ENCODE data around the gene DGKI. TPM values are rescaled to one million over a fixed set of nuclear protein-coding genes. Genes with fewer than 3 reads are reported as not detected.

The DGKI gene
- total and polyA plus RNA-seq, 2 experiments from 2014 or later, result 0.16 to 1.0 TPM

DNA sequence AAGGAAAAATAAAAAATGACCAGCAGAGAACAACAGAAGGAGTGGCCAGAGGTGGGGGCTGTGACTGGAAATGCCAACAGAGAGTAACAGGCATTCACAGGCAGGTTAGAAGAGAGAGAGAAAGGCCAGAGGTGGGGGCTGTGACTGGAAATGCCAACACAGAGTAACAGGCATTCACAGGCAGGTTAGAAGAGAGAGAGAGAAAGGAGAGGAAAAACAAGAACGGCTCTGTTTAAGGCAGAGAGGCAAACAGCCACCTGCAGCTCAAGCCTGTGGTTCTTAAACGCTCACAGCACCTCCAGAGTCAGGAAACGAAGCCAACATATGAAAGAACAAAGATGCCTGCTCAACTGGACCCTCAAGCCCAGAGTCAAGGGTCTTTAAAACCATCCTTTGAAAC is 39.5 kb upstream of the DGKI start:
- no peaks in the 10 kb centered on the region for H3K27me3 ChIP-seq (ENCODE audit: insufficient read depth)
- peaks cover 23% of the 10 kb centered on the region for H3K36me3 ChIP-seq (ENCODE audit: insufficient read depth)
- H3K79me2 ChIP-seq (replicated peaks; ENCODE audit: insufficient read depth), result no peaks in the 10 kb centered on the region; the same call in 1 of the 2 replicates
- peaks cover 50% of the 10 kb centered on the region for H3K36me3 Mint-ChIP-seq (ENCODE audit: low read depth)
- H3K4me1 ChIP-seq (ENCODE audit: insufficient read depth), result peaks cover 19% of the 10 kb centered on the region
- 0 out of 2 replicates have a peak, but pooled peaks cover 5% of the 10 kb centered on the region for H4K20me1 ChIP-seq (replicated peaks; ENCODE audit: insufficient read depth)
- H2AFZ ChIP-seq, result no peak overlapping the region
- peaks cover 19% of the 10 kb centered on the region for H3K4me1 Mint-ChIP-seq
- peaks cover 7% of the 10 kb centered on the region; the same call in 2 of the 3 replicates for H3K9me3 Mint-ChIP-seq
- DNase-seq (ENCODE audit: low spot score) (peak; percentile 16), ATAC-seq (peak; percentile 83)
- H3K9me2 ChIP-seq (ENCODE audit: insufficient read depth), result no peaks in the 10 kb centered on the region
- peaks cover 7% of the 10 kb centered on the region for H3K27me3 Mint-ChIP-seq (ENCODE audit: insufficient read depth, low read depth, poor library complexity)
- H3F3A ChIP-seq (replicated peaks; ENCODE audit: low read depth), result peaks cover 4% of the 10 kb centered on the region
- H3K27ac Mint-ChIP-seq, result peak overlapping the region; percentile 90
- no peak for TF ChIP-seq ZNF331 (CRISPR knock-in tag; IDR thresholded peaks at IDR 0.05; ENCODE audit: low read depth)
- TF ChIP-seq, protein P1, sequence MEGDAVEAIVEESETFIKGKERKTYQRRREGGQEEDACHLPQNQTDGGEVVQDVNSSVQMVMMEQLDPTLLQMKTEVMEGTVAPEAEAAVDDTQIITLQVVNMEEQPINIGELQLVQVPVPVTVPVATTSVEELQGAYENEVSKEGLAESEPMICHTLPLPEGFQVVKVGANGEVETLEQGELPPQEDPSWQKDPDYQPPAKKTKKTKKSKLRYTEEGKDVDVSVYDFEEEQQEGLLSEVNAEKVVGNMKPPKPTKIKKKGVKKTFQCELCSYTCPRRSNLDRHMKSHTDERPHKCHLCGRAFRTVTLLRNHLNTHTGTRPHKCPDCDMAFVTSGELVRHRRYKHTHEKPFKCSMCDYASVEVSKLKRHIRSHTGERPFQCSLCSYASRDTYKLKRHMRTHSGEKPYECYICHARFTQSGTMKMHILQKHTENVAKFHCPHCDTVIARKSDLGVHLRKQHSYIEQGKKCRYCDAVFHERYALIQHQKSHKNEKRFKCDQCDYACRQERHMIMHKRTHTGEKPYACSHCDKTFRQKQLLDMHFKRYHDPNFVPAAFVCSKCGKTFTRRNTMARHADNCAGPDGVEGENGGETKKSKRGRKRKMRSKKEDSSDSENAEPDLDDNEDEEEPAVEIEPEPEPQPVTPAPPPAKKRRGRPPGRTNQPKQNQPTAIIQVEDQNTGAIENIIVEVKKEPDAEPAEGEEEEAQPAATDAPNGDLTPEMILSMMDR (conservative IDR thresholded peaks at IDR 0.05; ENCODE audit: low read depth in 2 of 2), result no peak
- TF ChIP-seq EZH2 (IDR thresholded peaks at IDR 0.05; ENCODE audit: low read depth, unreplicated experiment), result no peak
- TF ChIP-seq EZH2phosphoT487 (IDR thresholded peaks at IDR 0.05; ENCODE audit: unreplicated experiment), result no peak
- TF ChIP-seq STAT1 (IDR thresholded peaks at IDR 0.05; ENCODE audit: unreplicated experiment), result no peak
- TF ChIP-seq POLR2AphosphoS5 (IDR thresholded peaks at IDR 0.05; ENCODE audit: low read depth), result no peak
- no peak for TF ChIP-seq JUNB (IDR thresholded peaks at IDR 0.05; ENCODE audit: unreplicated experiment)
- TF ChIP-seq, protein P2, sequence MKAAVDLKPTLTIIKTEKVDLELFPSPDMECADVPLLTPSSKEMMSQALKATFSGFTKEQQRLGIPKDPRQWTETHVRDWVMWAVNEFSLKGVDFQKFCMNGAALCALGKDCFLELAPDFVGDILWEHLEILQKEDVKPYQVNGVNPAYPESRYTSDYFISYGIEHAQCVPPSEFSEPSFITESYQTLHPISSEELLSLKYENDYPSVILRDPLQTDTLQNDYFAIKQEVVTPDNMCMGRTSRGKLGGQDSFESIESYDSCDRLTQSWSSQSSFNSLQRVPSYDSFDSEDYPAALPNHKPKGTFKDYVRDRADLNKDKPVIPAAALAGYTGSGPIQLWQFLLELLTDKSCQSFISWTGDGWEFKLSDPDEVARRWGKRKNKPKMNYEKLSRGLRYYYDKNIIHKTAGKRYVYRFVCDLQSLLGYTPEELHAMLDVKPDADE (IDR thresholded peaks at IDR 0.05), result no peak
- TF ChIP-seq, protein P3, sequence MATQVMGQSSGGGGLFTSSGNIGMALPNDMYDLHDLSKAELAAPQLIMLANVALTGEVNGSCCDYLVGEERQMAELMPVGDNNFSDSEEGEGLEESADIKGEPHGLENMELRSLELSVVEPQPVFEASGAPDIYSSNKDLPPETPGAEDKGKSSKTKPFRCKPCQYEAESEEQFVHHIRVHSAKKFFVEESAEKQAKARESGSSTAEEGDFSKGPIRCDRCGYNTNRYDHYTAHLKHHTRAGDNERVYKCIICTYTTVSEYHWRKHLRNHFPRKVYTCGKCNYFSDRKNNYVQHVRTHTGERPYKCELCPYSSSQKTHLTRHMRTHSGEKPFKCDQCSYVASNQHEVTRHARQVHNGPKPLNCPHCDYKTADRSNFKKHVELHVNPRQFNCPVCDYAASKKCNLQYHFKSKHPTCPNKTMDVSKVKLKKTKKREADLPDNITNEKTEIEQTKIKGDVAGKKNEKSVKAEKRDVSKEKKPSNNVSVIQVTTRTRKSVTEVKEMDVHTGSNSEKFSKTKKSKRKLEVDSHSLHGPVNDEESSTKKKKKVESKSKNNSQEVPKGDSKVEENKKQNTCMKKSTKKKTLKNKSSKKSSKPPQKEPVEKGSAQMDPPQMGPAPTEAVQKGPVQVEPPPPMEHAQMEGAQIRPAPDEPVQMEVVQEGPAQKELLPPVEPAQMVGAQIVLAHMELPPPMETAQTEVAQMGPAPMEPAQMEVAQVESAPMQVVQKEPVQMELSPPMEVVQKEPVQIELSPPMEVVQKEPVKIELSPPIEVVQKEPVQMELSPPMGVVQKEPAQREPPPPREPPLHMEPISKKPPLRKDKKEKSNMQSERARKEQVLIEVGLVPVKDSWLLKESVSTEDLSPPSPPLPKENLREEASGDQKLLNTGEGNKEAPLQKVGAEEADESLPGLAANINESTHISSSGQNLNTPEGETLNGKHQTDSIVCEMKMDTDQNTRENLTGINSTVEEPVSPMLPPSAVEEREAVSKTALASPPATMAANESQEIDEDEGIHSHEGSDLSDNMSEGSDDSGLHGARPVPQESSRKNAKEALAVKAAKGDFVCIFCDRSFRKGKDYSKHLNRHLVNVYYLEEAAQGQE (IDR thresholded peaks at IDR 0.05; ENCODE audit: unreplicated experiment), result no peak
- no peak for TF ChIP-seq NANOG (IDR thresholded peaks at IDR 0.05; ENCODE audit: borderline replicate concordance)
- TF ChIP-seq, protein P4, sequence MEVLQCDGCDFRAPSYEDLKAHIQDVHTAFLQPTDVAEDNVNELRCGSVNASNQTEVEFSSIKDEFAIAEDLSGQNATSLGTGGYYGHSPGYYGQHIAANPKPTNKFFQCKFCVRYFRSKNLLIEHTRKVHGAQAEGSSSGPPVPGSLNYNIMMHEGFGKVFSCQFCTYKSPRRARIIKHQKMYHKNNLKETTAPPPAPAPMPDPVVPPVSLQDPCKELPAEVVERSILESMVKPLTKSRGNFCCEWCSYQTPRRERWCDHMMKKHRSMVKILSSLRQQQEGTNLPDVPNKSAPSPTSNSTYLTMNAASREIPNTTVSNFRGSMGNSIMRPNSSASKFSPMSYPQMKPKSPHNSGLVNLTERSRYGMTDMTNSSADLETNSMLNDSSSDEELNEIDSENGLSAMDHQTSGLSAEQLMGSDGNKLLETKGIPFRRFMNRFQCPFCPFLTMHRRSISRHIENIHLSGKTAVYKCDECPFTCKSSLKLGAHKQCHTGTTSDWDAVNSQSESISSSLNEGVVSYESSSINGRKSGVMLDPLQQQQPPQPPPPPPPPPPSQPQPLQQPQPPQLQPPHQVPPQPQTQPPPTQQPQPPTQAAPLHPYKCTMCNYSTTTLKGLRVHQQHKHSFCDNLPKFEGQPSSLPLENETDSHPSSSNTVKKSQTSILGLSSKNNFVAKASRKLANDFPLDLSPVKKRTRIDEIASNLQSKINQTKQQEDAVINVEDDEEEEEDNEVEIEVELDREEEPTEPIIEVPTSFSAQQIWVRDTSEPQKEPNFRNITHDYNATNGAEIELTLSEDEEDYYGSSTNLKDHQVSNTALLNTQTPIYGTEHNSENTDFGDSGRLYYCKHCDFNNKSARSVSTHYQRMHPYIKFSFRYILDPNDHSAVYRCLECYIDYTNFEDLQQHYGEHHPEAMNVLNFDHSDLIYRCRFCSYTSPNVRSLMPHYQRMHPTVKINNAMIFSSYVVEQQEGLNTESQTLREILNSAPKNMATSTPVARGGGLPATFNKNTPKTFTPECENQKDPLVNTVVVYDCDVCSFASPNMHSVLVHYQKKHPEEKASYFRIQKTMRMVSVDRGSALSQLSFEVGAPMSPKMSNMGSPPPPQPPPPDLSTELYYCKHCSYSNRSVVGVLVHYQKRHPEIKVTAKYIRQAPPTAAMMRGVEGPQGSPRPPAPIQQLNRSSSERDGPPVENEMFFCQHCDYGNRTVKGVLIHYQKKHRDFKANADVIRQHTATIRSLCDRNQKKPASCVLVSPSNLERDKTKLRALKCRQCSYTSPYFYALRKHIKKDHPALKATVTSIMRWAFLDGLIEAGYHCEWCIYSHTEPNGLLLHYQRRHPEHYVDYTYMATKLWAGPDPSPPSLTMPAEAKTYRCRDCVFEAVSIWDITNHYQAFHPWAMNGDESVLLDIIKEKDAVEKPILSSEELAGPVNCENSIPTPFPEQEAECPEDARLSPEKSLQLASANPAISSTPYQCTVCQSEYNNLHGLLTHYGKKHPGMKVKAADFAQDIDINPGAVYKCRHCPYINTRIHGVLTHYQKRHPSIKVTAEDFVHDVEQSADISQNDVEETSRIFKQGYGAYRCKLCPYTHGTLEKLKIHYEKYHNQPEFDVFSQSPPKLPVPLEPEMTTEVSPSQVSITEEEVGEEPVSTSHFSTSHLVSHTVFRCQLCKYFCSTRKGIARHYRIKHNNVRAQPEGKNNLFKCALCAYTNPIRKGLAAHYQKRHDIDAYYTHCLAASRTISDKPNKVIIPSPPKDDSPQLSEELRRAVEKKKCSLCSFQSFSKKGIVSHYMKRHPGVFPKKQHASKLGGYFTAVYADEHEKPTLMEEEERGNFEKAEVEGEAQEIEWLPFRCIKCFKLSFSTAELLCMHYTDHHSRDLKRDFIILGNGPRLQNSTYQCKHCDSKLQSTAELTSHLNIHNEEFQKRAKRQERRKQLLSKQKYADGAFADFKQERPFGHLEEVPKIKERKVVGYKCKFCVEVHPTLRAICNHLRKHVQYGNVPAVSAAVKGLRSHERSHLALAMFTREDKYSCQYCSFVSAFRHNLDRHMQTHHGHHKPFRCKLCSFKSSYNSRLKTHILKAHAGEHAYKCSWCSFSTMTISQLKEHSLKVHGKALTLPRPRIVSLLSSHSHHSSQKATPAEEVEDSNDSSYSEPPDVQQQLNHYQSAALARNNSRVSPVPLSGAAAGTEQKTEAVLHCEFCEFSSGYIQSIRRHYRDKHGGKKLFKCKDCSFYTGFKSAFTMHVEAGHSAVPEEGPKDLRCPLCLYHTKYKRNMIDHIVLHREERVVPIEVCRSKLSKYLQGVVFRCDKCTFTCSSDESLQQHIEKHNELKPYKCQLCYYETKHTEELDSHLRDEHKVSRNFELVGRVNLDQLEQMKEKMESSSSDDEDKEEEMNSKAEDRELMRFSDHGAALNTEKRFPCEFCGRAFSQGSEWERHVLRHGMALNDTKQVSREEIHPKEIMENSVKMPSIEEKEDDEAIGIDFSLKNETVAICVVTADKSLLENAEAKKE (CRISPR knock-in tag; IDR thresholded peaks at IDR 0.05), result no peak
- no peak for TF ChIP-seq CREB1 (CRISPR knock-in tag; IDR thresholded peaks at IDR 0.05; ENCODE audit: low read depth)
- no peak for TF ChIP-seq ZNF114 (CRISPR knock-in tag; IDR thresholded peaks at IDR 0.05)
- peak overlapping the region; percentile 7; the same call in 2 of the 3 replicates for H3K4me3 Mint-ChIP-seq
- no peak overlapping the region for H3K4me3 ChIP-seq
- H3K27ac ChIP-seq (ENCODE audit: low read depth), result peak overlapping the region; percentile 85
- no peak overlapping the region for H3K4me2 ChIP-seq

Measured in GM23338 (cell line).